RPMI8226 (cell line): ENCODE measurements around the gene KIF20B.
A peak's percentile ranks its signal among the peaks of the same experiment; 100 is the strongest.
"Not testable (repeated sequence)": the region's sequence is repeated elsewhere in the genome, so short reads cannot be mapped to it uniquely, and the experiment has no call there.

ENCODE experiments used
- DNase-seq: peaks from one replicate; pipeline ENCODE4 v3.0.0-alpha.2; 2015

The KIF20B gene

GRCh38 chr10:89693176-89693575 lies 8.2 kb upstream of the KIF20B start:
- DNase-seq, result no peak

DNA sequence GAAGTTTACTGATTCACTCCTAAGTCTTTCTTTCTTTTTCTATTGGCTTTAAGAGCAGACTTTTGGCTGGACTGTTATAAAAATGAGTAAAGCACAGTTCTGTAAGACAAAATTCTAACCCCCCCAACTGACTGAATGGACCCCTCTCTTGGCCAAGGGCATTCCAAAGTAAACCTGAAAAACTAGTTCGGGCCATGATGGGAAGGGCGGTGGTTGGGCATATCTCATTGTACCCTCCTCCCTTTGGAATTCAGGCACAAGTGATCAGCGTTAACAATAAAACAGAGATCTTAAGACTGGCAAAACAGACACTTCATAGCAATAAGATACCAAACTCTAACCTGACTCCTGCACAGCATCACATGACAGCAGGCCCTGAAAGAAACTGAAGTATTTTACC lies 6.1 kb upstream of the KIF20B start:
- DNase-seq, result no peak

- DNase-seq, result no peak
Measured at GRCh38 chr10:89697946-89698345, 3.4 kb upstream of the KIF20B start.

GRCh38 chr10:89699581-89700064 lies 1.8 kb upstream of the KIF20B start:
- no peak for DNase-seq

GRCh38 chr10:89700923-89701241 lies 508 bp upstream of the KIF20B start:
- no peak for DNase-seq

- peak; percentile 29 for DNase-seq
Measured at GRCh38 chr10:89702121-89702480, 711 bp downstream of the KIF20B start.

DNA sequence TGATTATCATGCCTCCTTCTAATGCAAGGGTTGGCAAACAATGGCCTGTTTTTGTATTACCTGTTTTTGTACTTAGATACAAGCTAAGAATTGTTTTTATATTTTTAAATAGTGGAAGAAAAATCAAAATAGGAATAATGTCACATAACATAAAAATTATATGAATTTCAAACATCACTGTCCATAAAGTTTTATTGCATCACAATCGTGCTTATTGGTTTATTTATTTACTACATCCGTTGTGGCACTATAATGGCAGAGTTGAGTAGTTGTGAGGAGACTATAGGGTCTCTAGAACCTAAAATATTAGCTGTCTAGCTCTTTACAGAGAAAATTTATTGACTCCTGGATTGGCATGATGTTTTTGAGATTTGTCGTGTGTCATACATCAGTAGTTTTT lies 4.1 kb downstream of the KIF20B start:
- DNase-seq, result no peak

- no peak for DNase-seq
Measured at GRCh38 chr10:89706011-89706410, 4.6 kb downstream of the KIF20B start.

- no peak for DNase-seq
Measured at GRCh38 chr10:89707372-89707771, 6.0 kb downstream of the KIF20B start.

DNA sequence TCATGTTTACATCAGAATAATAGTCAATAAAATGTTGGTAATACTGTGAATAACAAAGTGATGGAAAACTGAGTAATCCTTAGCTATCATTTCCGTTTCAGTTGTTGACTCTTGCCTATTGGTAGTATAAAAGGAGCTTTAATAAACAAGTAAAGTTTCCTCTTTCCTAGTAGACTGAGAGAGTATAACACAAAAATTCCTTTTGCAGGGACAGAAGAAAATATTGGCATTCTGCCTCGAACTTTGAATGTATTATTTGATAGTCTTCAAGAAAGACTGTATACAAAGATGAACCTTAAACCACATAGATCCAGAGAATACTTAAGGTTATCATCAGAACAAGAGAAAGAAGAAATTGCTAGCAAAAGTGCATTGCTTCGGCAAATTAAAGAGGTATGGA lies 9.4 kb downstream of the KIF20B start:
- no peak for DNase-seq

GRCh38 chr10:89734616-89735015 lies 33.2 kb downstream of the KIF20B start:
- DNase-seq, result no peak

DNA sequence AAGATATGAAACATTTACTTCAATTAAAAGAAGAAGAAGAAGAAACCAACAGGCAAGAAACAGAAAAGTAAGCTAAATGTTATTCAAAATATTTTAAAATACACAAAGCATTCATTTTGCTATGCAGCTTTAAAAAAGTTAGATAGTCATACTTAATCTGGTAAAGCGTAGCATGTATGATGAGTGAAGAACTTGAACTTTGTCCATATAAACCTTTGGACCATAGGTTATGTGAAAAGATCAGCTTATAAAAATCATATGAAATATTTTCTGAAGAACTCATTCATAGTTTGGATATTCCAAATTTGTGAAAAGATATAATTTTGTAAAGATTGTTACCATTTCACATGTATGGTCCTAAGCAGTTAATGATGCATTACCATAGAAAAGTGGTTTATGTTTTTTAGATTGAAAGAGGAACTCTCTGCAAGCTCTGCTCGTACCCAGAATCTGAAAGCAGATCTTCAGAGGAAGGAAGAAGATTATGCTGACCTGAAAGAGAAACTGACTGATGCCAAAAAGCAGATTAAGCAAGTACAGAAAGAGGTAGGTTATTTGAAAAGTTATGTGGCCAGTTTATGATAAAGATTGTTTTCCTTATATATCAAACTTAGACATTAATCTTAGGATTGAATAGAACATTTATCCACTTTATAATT lies 37.3 kb downstream of the KIF20B start:
- peak; percentile 31 for DNase-seq

- no peak for DNase-seq
Measured at GRCh38 chr10:89741126-89741762, 39.9 kb downstream of the KIF20B start.

- no peak for DNase-seq
Measured at GRCh38 chr10:89744026-89744425, 42.6 kb downstream of the KIF20B start.

GRCh38 chr10:89745903-89746302 lies 44.5 kb downstream of the KIF20B start:
- DNase-seq, result no peak

GRCh38 chr10:89750441-89750840 lies 49.1 kb downstream of the KIF20B start:
- DNase-seq, result no peak

- no peak for DNase-seq
Measured at GRCh38 chr10:89755374-89755773, 54.0 kb downstream of the KIF20B start.

- no peak for DNase-seq
Measured at GRCh38 chr10:89759531-89759930, 58.1 kb downstream of the KIF20B start.

DNA sequence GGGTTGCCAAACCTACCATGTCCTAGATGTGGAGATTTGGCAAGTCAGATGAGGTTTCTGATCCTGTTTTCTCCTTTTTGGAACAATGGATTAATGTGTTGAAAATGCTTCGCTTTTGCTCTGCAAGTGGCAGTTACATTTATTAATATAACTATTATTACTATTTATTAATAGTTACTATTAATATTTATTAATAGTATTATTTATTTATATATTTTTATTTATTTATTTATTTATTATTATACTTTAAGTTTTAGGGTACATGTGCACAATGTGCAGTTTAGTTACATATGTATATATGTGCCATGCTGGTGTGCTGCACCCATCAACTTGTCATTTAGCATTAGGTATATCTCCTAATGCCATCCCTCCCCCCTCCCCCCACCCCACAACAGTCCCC lies 62.3 kb downstream of the KIF20B start:
- DNase-seq, result not testable (repeated sequence)

GRCh38 chr10:89771684-89772083 lies 70.3 kb downstream of the KIF20B start:
- DNase-seq, result no peak

DNA sequence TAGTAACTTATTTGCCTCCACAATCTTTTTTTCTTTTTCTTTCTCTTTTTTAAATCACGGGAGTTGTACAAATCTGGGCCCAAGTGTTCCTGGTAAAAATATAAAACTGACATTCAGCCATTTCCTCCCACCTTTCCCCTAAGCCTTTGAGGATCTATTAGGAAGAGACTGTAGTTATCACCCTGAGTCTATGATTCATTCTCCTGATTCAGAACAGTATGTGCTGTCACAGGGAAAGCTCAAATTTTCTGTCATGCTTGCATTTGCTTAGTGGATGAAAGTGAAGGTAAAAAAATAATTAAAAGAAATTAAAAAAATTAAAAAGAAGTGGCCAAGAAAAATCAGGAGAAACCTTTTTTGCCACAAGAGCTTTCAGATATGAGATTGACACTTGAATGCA lies 71.7 kb downstream of the KIF20B start:
- no peak for DNase-seq

DNA sequence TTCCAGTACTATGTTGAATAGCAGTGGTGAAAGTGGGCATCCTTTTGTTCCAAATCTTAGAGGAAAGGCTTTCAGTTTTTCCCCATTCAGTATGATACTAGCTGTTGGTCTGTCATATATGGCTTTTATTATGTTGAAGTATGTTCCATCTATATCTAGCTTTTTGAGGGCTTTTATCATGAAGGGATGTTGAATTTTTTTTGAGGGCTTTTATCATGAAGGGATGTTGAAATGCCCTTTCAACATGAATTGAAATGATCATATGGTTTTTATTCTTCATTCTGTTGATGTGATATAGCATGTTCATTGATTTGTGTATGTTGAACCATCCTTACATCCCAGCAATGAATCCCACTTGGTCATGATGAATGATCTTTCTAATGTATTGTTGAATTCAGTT lies 75.3 kb downstream of the KIF20B start:
- no peak for DNase-seq

GRCh38 chr10:89782470-89782869 lies 81.1 kb downstream of the KIF20B start:
- DNase-seq, result no peak

DNA sequence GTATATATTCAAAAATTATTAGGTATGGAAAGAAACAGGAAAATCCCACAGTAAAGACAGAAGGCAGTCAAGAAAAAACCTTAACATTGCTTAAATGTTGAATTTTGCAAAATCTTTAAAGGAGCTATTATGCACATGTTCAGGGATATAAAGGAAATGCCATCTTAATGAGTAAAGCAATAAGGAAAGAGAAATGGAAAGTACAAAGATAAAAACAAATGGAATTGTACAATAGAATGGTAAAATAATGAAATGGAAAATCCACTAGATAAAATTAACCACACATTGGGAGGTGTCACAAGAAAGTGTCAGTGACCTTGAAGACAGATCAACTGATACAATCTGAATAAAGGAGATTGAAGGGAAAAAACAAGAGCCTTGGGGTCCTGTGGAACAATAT lies 82.0 kb downstream of the KIF20B start:
- no peak for DNase-seq

GRCh38 chr10:89785095-89785494 lies 83.7 kb downstream of the KIF20B start:
- no peak for DNase-seq
